SJCRH30 (cell line): ENCODE results near the gene ASXL3. TPM values are rescaled to one million over a fixed set of nuclear protein-coding genes. Genes with fewer than 3 reads are reported as not detected.

Experiments used
- DNase-seq, 2 experiments: peaks; one replicate each; pipeline ENCODE4 v3.0.0-alpha.2; 2015 to 2020
- H3K27ac ChIP-seq: fragments of 250-450 bp; sonication (Bioruptor Pico); 2 replicates; pipeline ENCODE4 v1.5.1; 2020; ENCODE audit warnings: mild to moderate bottlenecking, moderate library complexity
- H3K27me3 ChIP-seq: fragments of 250-450 bp; sonication (Bioruptor Pico); 2 replicates; pipeline ENCODE4 v1.5.1; 2020; ENCODE audit warnings: mild to moderate bottlenecking, moderate library complexity
- H3K36me3 ChIP-seq: fragments of 250-450 bp; sonication (Bioruptor Pico); 2 replicates; pipeline ENCODE4 v1.5.1; 2020; ENCODE audit warnings: mild to moderate bottlenecking, moderate library complexity
- H3K4me1 ChIP-seq: fragments of 250-450 bp; sonication (Bioruptor Pico); 2 replicates; pipeline ENCODE4 v1.5.1; 2020; ENCODE audit warnings: mild to moderate bottlenecking, moderate library complexity
- H3K4me3 ChIP-seq: fragments of 250-450 bp; sonication (Bioruptor Pico); 2 replicates; pipeline ENCODE4 v1.5.1; 2020; ENCODE audit warnings: mild to moderate bottlenecking, moderate library complexity
- H3K9me3 ChIP-seq: fragments of 250-450 bp; sonication (Bioruptor Pico); replicated peaks from 2 replicates; pipeline ENCODE4 v1.5.1; 2020; ENCODE audit warnings: mild to moderate bottlenecking, moderate library complexity
- total RNA-seq: library from RNA; depleted of rRNA; stranded (reverse); fragments of >200 nt; shearing (Covaris generic); gene quantifications from 2 replicates; pipeline ENCODE4 v1.2.3, GENCODE V29; 2014

The ASXL3 gene
- total RNA-seq, 1 experiment from 2014 or later: not detected

DNA sequence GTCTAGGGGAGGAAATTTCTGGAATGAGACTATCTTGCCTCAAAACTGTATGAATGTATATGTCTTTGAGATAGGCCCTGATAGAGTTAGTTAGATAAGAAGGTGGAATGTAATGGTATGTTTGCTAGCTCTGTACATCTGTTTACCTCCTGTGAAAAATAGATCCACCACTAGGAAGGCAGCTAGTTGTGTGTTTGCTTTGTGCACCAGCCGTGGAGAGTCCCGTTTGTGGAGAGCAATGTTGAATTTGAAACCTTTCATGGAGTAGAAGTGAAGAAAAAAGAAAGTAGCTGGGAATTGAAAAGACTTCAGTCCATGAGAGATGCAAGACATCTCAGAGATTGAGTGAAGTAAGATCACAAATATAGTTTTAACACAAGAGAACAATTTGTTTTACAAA is 25.4 kb downstream of the ASXL3 start:
- no peak overlapping the region for H3K27ac ChIP-seq
- H3K9me3 ChIP-seq: no peaks in the 10 kb centered on the region
- no peaks in the 10 kb centered on the region for H3K4me1 ChIP-seq
- DNase-seq: no peak
- H3K27me3 ChIP-seq: no peaks in the 10 kb centered on the region
- H3K36me3 ChIP-seq: no peaks in the 10 kb centered on the region
- H3K4me3 ChIP-seq: no peak overlapping the region

DNA sequence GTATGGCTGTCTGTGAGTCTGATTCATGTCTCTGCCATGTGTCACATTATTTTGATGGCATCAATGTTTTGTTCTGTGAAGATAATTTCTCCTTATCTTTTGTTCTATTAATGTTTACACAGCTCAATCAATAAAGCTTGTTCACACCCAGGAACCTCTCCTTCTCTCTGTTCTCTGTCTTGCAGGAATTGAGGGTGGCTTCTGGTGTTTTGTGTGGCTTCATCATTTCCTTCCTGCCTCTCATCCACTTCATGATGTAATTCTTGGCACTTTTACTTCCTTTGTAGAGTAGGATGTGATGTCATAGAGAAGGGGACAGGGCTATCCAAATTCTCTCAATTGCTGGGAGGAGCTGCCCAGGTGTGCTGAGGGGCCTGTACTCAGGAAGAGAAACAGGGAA is 27.2 kb downstream of the ASXL3 start:
- H3K4me1 ChIP-seq: no peaks in the 10 kb centered on the region
- no peak for DNase-seq
- no peaks in the 10 kb centered on the region for H3K27me3 ChIP-seq
- H3K9me3 ChIP-seq: no peaks in the 10 kb centered on the region
- no peak overlapping the region for H3K27ac ChIP-seq
- no peak overlapping the region for H3K4me3 ChIP-seq
- no peaks in the 10 kb centered on the region for H3K36me3 ChIP-seq

- Histone ChIP-seq H3K27ac (no peak overlapping the region), H3K27me3 (no peaks in the 10 kb centered on the region), H3K9me3 (no peaks in the 10 kb centered on the region), H3K36me3 (no peaks in the 10 kb centered on the region), H3K4me3 (no peak overlapping the region), H3K4me1 (no peaks in the 10 kb centered on the region)
- no peak for DNase-seq
Observed at GRCh38 chr18:33606621-33607020, 28.6 kb downstream of the ASXL3 start.

DNA sequence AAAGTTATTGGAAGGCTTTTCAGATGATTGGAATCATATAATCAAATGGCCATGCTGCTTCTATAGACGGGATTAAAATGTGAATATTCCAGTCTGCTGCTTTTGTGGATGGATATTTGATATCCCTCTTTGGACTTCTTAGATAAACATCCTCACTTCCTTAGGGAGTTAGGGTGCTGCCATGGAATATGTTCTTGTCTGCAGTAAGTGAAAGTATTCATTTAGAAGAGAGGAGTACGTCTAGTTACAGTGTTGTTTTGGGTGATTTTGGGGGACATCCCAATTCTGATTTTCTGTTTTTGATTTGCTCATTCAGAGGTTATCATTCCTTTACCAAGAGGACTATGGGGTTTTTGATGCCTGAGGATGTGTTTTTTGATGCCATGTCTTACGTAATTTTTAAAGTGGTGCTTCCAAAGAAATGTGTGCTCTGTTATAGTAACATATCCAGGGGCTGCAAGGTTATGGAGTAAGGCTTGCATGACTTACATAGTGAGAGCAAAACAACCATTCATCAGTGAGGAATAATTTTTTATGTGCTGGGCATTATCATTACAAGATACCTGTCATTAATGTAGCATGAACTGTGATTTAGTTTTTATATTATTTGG is 33.6 kb downstream of the ASXL3 start:
- no peaks in the 10 kb centered on the region for H3K36me3 ChIP-seq
- no peak overlapping the region for H3K4me3 ChIP-seq
- no peaks in the 10 kb centered on the region for H3K4me1 ChIP-seq
- no peaks in the 10 kb centered on the region for H3K9me3 ChIP-seq
- no peak for DNase-seq
- no peak overlapping the region for H3K27ac ChIP-seq
- no peaks in the 10 kb centered on the region for H3K27me3 ChIP-seq

DNA sequence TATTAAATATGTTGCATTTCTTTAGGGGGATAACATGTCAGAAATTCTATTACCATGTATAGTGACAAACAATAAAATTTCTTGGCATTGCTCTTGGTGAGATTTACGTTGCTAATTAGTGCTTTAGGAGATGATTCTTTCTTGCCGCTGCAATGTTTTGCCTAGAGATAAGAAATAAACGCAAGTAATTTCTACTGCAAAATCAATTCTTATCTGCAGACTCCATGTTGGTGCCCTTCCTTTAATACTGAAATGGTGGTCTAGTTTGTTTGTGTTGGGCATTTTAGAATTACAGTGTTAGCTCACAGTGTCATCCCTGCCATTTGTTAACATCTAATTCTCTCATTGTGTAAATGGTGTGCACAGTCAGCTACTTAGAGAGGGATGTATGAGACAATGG is 34.6 kb downstream of the ASXL3 start:
- Histone ChIP-seq H3K36me3 (no peaks in the 10 kb centered on the region), H3K27ac (no peak overlapping the region), H3K27me3 (no peaks in the 10 kb centered on the region), H3K9me3 (no peaks in the 10 kb centered on the region), H3K4me1 (no peaks in the 10 kb centered on the region), H3K4me3 (no peak overlapping the region)
- no peak for DNase-seq

DNA sequence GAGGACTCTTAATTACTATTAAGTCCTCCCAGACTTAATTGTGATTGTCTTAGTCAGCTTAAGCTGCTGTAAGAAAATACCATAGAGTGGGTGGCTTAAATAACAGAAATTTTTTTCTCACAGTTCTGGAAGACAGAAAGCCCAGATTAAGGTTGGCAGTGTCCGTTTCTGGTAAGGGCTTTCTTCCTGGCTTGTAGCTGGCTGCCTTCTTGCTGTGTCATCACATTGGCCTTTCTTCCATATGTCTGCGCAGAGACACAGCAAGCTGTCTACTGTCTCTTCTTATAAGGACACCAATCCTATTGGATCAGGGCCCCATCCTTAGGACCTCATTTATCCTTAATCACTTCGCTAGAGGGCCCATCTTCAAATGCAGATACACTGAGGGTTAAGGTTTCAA is 38.5 kb downstream of the ASXL3 start:
- H3K4me3 ChIP-seq: no peak overlapping the region
- H3K36me3 ChIP-seq: no peaks in the 10 kb centered on the region
- H3K27ac ChIP-seq: no peak overlapping the region
- H3K27me3 ChIP-seq: no peaks in the 10 kb centered on the region
- H3K9me3 ChIP-seq: no peaks in the 10 kb centered on the region
- no peaks in the 10 kb centered on the region for H3K4me1 ChIP-seq
- DNase-seq: no peak

DNA sequence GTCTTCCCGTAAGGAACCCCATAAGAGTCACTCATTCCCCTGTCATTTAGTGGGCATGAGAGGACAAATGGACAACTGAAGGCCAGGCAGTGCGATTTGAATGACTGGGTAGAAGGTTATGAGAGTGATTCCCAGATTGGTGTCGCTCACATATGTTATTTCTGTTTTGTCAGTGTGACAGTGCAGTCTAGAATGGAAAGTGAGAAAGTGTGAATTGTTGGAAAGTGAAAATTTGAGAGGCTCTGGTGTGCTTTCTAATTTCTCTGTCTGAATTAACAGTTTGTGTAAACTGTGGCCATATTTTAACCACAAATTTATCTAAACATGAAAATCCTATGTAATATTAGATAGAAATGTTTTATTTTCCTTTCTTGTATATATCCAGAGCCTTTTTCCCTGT is 49.1 kb downstream of the ASXL3 start:
- Histone ChIP-seq H3K27ac (no peak overlapping the region), H3K27me3 (no peaks in the 10 kb centered on the region), H3K4me3 (no peak overlapping the region), H3K4me1 (no peaks in the 10 kb centered on the region), H3K9me3 (no peaks in the 10 kb centered on the region), H3K36me3 (no peaks in the 10 kb centered on the region)
- DNase-seq: no peak

DNA sequence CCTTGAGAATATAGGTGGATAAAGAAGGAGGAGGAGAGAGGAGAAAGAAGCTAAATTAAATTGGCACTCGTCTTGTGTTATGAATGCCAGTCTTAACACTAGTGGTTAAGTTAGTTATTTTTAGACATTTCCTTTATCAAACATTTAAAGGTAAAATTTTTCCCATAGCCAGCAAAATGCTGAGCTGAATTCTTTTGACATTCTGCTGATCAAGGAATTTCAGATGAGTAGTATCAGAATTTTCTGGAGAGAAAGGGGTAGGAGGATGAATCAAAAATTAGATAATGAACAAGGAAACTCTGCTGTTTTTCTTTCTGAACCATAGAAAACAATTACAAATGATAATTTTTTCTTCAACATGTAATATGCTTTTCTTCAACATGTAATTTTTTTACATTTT is 52.5 kb downstream of the ASXL3 start:
- no peaks in the 10 kb centered on the region for H3K36me3 ChIP-seq
- no peaks in the 10 kb centered on the region for H3K9me3 ChIP-seq
- no peak overlapping the region for H3K4me3 ChIP-seq
- H3K27me3 ChIP-seq: no peaks in the 10 kb centered on the region
- no peak overlapping the region for H3K27ac ChIP-seq
- H3K4me1 ChIP-seq: no peaks in the 10 kb centered on the region
- no peak for DNase-seq

DNA sequence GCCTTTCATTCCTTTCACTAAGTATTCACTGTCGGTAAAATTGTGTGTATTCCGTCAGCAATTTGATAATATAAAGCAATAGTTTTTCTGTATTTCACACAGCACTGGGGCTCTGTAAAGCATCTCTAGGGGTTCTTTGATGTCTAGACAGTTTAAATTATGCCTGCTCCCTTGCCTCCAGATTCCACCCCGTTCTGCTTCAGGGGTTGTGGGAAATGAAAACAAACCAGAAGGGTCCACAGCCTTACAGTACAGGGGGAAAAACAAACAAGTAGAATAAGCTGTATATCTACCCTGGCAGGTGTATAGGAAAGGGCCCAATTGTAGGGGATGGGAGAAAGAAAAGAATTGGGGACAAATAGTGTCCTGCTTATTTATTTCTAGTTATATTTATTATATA is 63.1 kb downstream of the ASXL3 start:
- Histone ChIP-seq H3K4me1 (no peaks in the 10 kb centered on the region), H3K9me3 (no peaks in the 10 kb centered on the region)

DNA sequence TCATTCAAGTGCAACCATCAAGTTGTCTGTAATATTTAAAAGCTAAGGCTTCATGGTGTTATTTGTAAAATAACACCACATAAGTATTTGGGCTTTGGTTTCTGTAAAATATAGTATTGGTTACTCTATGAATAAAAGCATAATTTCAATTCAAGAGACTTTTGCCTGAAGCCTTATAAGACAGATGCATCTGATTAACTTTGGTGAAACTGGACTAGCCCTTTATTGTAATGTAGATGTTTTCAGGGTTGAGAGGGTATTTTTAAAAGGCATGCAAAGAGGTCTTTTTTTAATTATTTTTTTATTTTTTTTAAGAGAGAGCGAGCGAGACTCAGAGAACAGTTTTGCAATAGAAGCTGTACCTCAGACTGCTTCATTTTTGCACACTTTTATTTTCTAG is 66.5 kb downstream of the ASXL3 start:
- DNase-seq: no peak
- H3K4me1 ChIP-seq: no peaks in the 10 kb centered on the region

More for the DNA sequence above, 63.1 kb downstream of the ASXL3 start:
- DNase-seq: no peak
- H3K27me3 ChIP-seq: no peaks in the 10 kb centered on the region
- H3K27ac ChIP-seq: no peak overlapping the region
- H3K36me3 ChIP-seq: no peaks in the 10 kb centered on the region
- no peak overlapping the region for H3K4me3 ChIP-seq

GRCh38 chr18:33647365-33647764 is 69.3 kb downstream of the ASXL3 start:
- Histone ChIP-seq H3K27ac (no peak overlapping the region), H3K36me3 (no peaks in the 10 kb centered on the region), H3K4me1 (no peaks in the 10 kb centered on the region), H3K4me3 (no peak overlapping the region), H3K9me3 (no peaks in the 10 kb centered on the region), H3K27me3 (no peaks in the 10 kb centered on the region)
- DNase-seq: no peak

More for the DNA sequence above, 66.5 kb downstream of the ASXL3 start:
- no peak overlapping the region for H3K27ac ChIP-seq
- H3K36me3 ChIP-seq: no peaks in the 10 kb centered on the region
- H3K9me3 ChIP-seq: no peaks in the 10 kb centered on the region
- no peak overlapping the region for H3K4me3 ChIP-seq
- no peaks in the 10 kb centered on the region for H3K27me3 ChIP-seq

DNA sequence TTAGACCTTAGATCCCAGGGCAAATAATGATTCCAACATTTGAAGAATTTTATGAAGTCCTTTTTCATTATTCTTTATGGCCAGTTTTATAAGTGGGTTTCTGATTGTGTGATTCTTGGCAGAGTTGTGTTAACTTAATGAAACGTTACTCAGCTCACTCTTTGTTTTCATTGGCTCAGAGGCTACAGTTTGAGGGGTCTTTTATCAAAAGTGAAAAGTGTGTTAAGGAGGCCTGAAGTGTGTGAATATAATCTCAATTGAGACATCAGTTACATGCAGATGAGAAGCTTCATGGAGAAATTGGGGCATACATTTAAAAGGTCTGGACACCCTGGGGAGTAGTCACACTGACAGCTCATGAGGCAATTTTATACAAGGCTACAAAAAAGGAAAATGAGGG is 74.6 kb downstream of the ASXL3 start:
- no peak for DNase-seq
- Histone ChIP-seq H3K27ac (no peak overlapping the region), H3K4me3 (no peak overlapping the region), H3K4me1 (no peaks in the 10 kb centered on the region), H3K36me3 (no peaks in the 10 kb centered on the region), H3K9me3 (no peaks in the 10 kb centered on the region), H3K27me3 (no peaks in the 10 kb centered on the region)

DNA sequence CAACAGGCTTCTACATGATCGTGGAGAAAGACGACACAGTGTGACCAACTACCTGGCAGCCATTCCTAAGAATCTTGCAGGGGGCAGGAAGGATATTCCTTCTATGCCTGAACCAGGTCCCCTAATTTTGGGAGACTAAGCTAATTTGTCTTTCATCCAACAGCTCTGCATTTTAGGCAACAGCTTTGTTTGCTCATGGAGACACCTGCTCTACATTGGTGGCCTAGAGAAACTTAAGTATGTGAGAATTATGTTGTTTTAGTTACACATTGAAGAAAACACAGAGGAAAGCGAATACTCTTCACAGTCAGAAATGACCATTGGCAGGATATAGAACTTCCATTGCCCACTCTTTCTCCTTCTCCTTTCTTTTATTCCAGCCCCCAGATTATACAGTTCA is 75.2 kb downstream of the ASXL3 start:
- DNase-seq: no peak
- Histone ChIP-seq H3K4me1 (no peaks in the 10 kb centered on the region), H3K9me3 (no peaks in the 10 kb centered on the region), H3K4me3 (no peak overlapping the region), H3K27ac (no peak overlapping the region), H3K36me3 (no peaks in the 10 kb centered on the region), H3K27me3 (no peaks in the 10 kb centered on the region)

DNA sequence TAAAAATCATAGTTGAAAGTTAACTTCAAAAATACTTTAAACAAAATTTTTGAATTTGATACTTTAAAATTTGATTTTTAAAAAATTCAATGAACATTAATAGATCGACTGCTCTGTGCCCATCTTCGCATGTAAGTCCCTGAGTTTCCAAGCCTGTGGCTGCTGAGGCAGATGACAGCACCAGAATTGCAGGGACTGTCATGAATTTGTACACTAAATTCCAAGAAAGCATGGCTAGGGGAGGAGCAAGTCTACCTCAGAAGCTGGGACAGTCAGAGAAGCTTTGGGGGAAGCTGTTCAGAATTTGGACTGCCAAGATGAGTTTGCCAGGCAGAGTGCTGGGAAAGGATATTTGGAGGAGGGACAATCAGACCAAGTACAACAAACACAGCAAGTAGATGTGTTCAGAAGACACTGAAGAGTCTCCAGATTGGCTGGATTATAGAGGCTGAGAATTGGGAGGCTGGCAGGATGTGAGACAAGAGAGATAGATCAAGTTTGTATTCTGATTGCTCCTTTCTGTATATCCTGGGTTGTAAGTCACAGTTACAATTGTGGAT is 79.0 kb downstream of the ASXL3 start:
- Histone ChIP-seq H3K4me3 (no peak overlapping the region), H3K4me1 (no peaks in the 10 kb centered on the region), H3K9me3 (no peaks in the 10 kb centered on the region), H3K36me3 (no peaks in the 10 kb centered on the region), H3K27me3 (no peaks in the 10 kb centered on the region), H3K27ac (no peak overlapping the region)
- no peak for DNase-seq

DNA sequence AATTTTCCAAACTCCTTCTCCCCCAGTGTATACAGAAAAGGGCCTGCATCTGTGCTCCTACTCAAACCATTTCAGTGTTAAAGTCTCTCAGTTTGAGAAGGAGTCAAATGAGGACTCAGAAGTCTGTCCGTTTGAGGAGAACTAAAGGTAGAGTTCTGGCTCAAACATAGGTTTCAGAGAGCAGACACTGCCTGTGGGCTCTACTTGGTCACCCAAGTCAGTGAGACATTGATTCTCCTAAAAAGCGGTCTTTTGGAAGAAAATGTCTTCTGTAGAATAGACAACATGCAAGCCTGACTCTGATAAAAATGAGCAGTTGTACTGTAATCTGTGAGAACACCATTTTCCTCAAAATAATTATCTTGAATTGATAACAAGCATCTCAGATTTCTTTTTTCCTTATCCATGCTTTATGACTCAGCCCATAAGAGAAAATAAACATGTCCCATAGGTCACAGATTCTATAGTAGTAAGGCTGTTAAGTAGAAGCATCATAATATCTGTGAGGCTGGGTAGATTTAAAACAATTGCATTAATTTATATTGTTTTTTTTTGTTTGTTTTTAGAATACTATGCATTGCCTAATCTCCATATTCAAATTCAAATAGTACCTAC is 82.8 kb downstream of the ASXL3 start:
- H3K4me1 ChIP-seq: no peaks in the 10 kb centered on the region
- H3K36me3 ChIP-seq: no peaks in the 10 kb centered on the region
- no peaks in the 10 kb centered on the region for H3K9me3 ChIP-seq
- no peaks in the 10 kb centered on the region for H3K27me3 ChIP-seq
- no peak for DNase-seq
- no peak overlapping the region for H3K27ac ChIP-seq
- H3K4me3 ChIP-seq: no peak overlapping the region
